Measurements from ENCODE around the gene FAM124A.

The FAM124A gene

DNA sequence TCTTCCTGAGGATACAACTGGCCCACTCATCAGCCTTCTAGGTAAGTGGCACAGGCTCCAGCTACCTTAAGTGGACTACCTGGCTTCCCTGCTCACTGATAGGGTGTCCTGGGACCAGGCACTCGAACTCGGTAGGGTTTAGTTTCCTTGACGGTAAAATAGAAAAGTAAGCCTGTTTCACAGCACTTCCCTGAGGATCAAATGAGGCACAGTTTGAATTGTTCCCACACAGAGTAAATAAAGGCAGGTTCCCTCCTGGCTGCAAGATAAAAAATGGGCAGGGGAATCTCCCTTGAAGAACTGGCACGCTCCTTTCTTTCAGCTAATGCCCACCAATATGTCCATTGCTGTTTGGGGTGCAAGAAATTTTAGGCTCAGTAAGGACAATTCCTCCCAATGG is 1.1 kb upstream of the FAM124A start:
- no peak for DNase-seq

DNA sequence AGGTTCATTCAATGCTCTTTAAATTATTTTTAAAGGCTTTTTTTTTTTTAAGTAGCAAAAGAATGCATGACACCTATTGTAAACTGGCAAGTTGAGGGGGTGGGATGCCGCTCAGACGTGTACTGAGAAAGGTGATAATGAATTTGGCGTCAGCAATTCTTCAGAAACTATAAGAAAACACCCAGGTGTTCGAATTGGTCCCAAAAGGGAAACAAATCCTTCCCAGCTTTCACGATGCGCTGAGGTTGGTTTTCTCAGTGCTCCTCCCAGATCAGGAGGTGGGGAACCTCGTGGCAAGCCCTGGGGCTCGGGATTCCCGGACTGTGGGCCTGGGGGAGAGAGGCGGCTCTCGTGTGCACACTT is 543 bp upstream of the FAM124A start:
- no peak for DNase-seq

DNA sequence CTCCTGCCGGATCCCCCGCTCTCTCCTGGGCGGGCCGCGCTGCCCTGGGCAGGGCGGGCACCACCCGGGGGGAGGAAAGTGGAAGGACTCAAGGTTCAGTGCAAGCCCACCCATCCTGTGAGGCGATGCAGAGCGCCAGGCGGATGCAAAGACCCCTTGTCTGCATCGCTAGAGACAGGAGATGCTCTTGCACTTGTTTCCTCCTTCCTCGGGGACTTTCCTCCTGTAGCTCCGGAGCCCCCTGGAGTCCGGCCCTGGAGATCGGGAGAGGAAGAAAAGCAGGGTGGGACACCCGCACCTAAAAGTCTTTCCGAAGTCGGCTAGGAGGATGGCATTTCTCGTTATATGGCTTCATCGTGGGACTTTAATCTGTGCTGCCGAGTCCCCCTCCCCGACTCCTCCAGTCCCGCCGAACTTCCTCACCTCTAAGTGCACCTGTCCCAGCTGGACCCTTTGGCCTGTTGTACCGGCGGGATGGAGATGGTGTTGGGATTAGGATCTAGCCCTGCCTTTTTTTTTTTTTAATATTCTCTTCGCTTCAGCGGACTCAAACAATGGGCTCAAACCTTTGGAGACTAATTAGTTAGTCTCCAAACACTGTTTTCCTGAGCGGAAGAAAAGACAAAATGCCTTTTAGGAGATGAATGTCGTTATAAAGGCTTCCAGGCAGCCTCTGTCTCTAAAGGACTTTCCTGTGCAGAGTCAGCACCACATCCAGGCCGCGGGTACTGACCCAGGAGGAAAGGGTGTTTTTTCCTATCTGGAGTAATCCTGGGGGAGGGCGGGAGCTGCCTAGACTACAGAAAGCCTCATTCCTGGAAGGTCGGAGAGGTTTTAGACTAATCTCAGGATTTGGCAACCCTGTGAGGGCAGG is 725 bp downstream of the FAM124A start:
- no peak for DNase-seq

DNA sequence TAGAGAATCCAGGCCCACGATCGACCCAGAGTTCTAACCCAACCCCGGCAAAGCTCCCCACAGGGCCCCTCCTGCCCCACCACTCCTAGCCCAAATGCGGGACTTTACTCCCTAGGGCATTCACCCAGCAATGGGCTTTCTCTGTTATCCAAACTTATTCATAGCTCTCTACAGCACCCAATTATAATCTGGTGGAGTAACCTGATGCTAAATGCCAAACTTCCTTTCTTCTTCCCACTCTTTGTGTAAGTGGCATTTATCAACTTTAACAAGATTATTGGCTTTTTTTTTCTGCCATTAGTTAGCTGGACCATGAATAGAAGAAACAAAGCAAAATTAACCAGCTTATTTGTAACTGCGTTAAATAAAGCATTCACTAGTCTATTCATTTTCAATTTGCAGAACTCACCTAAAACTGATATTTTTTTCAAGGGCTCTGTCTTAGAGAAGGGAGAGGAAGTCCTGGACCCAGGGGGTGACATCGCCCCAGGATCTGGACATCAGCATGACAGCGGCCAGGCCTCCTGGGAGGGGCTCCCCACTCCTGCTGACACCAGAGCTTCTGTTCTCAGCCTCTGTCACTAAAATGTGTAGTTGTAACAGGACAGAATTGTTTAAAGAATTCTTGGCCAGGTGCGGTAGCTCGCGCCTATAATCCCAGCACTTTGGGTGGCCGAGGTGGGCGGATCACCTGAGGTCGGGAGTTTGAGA is 1.5 kb downstream of the FAM124A start:
- no peak for DNase-seq

GRCh38 chr13:51225029-51225428 is 2.8 kb downstream of the FAM124A start:
- DNase-seq = no peak

- DNase-seq = no peak
These were observed 5.2 kb downstream of the FAM124A start for GRCh38 chr13:51227404-51227803.

GRCh38 chr13:51229101-51229719 is 7.0 kb downstream of the FAM124A start:
- no peak for DNase-seq

- no peak for DNase-seq
These were observed 7.5 kb downstream of the FAM124A start for GRCh38 chr13:51229731-51230130.

- no peak for DNase-seq
These were observed 8.4 kb downstream of the FAM124A start for GRCh38 chr13:51230477-51231105.

DNA sequence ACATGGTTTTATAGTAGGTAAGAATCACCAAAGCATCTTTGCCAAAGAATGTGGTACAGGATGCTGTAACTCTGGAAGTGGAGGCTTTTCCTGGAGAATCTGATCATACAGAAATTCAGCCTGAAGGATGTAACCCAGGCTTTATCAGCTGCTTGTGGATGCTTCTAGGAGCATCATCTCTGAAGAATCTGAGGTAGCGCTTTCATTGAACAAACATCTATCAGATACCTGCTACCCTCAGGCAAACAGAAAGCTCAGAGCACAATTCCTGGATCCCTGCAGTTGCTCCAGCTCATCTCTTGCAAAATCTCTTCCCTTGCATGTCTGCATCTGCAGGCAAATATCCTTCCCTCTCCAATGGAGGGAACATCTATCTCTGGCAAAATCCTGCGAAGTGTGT is 9.3 kb downstream of the FAM124A start:
- no peak for DNase-seq

DNA sequence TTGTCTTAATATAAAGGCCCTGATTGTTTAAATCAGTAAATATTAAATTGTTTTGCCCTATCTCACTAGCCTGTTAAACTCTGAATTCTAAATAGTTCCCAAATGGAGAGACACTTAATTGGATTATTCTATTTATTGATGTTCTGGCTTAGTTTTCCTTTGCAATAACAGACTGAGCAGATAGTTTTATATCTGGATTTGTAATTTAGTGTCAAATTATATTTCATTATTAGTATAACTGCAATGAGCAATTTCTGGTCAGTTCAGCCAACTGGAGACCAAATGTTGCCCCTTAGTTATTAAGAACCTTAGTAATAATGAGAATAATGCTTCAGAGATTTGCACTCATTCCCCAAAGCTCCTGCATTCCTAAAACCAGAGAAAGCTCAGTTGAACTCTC is 10.1 kb downstream of the FAM124A start:
- DNase-seq = no peak

DNA sequence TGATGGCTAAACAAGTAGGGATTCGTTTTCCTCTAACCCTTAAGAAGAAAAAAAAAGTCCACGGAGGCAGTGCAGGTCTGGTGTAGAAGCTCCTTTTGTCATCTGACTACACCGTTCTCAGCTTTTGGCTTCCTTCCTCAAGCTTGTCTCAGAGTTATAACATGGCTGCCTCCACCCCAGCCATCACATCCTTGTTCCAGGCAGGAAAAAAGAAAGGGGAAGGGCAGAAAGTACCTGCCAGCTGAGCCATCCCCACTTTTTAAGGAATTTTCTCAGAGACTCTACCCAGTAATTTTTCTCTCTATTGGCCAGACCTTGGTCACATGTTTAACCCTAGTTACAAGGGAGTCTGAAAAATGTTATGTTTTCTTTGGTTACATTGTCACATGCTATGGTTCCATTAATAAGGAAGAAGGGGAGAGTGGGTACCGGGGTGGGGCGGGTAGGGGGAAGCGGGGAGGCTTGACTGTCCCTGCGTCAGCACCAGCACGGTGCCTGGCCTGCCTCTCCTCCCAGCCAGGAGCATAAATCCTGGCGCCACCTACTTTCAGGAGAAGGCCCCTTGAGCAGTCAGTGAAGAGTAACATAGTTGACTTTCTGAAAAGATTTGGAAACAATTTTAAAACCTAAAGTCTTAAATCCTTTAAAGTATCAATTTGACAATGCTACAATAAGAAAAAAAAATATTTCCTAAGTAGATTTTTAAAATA is 11.1 kb downstream of the FAM124A start:
- no peak for DNase-seq

DNA sequence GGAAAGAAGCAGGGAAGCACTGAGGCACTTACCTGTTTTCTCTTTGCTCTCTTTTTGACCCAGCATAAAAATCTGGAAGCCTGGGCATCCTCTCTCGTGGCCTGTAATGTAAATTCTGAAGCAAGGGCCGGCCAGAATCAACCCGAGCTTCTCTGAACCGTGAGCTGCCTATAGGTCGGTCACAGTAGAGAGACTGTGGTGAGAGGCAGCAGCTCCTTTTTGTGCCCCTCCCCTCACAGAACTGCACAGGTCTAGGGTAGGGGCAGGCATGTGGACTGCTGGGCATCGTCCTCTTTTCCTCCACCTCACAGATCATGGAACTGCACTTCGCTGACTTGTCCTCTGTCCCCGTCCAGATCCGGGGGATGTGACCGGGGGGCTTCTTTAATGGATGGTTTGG is 12.5 kb downstream of the FAM124A start:
- DNase-seq = no peak

DNA sequence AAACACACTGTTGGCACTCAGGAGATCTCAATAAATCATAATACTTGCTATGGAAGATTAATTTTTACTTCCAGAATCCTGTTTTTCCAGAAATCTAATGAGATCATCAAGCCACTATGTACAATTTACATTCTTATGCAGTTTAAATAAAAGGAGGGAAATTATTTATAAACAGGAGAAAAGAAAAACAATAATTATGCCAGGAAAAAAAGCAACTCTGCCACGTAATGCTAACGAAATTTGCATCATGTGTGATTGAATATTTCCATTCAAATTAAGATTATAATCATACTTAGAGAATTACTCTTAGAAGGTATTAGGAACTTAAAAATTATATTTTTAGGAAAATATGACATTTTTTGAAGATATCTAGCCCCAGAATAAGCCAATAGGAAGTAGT is 13.0 kb downstream of the FAM124A start:
- no peak for DNase-seq

DNA sequence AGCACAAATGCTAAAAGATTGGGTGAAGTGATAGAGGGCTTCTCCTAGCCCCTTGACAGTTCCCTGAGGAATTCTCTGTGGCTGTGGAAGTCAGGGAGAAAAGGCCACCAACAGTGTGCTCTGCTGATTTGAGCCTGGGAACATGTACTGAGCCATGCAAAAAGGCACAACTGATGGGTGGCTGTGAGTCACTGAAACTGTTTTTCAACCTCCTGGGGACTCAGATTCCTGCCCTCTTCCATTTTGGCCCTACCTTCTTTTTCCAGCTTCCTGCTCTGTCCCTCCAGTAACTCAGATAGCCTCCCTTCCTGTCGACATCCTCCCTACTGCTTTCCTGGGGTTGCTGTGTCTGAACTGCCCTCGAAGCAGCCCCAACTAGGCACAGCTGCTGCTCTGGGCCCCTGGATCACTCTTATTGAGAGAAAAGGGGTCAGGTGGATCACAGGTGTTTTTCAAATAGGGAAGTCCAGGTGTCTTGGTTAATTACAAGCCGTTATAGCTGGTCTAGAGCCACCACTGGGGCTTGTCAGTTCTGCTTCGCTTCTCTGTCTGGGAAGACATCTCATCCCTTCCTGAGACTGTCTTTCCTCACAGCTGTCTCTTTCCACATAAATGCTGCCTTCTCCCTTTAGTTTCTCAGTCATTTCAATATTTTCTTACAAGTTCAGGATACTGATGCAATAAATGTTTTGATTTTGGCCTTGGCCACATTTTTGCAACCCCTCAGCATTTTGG is 13.7 kb downstream of the FAM124A start:
- no peak for DNase-seq

- no peak for DNase-seq
These were observed 14.2 kb downstream of the FAM124A start for GRCh38 chr13:51236491-51236792.

DNA sequence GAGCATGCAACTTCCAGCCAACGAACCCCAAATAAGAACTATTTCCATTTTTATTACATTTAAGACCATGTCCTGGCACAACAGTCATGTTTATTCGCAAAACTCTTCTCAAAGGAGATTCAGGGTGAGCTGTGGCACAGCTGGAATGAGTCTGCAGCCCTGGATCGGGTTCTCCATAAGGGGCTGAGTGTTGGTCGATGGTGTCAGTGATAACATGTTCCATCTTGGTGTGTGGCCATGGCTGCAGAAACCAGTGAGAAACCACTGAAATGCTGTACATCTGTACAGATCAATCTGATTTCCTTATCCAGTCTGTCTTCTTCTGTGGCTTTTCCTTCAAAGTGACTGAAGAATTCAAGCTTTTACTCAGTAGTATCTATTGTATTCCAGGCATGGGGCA is 15.2 kb downstream of the FAM124A start:
- DNase-seq = no peak

DNA sequence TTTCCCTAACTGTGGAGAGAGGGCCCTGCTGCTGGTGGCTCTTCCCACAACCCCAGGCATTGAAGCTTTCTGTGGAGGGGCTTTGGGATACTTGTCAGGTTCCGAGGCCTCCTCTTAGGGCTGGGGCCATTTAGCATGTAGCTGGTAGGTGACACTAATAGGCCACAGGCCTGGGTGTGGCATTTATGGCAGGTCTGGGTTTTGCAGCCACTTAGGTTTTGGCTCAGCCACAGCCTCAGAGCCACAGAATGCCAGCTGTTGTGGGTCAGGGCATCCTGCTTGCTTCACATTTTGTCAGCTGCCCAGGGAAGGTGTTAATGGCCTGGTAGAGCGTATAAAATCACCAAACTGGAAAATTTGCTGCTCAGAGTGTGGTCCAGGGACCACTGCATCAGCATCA is 15.7 kb downstream of the FAM124A start:
- DNase-seq = no peak

GRCh38 chr13:51240178-51240577 is 18.0 kb downstream of the FAM124A start:
- no peak for DNase-seq

GRCh38 chr13:51240958-51241357 is 18.8 kb downstream of the FAM124A start:
- DNase-seq = no peak

DNA sequence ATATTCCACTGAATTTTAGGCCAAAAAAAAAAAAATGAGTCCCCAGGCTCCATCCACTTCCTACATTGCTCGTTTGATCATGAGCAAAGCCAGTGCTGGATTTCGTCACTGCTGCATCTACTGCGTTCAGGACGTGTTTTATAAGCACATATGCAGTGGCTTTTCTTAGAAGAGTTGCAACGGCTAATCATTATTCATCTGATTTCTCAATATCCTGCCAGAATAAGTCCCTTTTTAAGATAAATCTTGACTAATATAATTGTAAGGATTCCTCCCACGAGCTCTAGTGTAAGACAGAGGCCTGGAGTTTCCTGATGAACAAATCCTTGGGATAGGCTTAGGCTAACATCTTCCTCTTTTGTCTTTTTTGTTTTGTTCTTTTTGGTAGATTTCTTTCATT is 19.5 kb downstream of the FAM124A start:
- no peak for DNase-seq

DNA sequence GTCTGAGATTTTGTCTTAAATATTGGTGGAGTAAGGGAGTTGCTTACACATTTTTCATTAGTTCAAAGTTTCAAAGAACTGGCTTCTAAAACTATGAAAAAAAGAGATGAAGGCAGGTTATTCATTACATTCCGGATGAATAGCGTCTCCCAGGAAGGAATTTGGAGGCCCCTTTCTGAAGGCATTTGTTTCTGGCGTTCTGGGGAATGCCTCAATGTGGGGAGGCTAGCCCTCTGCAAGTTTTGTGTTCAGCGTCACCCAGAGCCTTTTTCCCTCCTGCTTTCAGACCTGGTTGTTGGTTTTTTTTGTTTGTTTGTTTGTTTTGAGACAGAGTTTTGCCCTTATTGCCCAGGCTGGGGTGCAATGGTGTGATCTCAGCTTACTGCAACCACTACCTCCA is 21.0 kb downstream of the FAM124A start:
- DNase-seq = no peak

Data from activated CD4-positive, alpha-beta T cell treated with anti-CD3 and anti-CD28 coated beads, Interleukin-2, amount 50 U/mL, for 4 hours (primary cell).